ENCODE measurements around the gene TAS2R50. TPM values are rescaled to one million over a fixed set of nuclear protein-coding genes. Genes with fewer than 3 reads are reported as not detected.

Gene TAS2R50
- total RNA-seq, 4 donors from 2014 or later: 1.4 to 7.2 (median 3.0) TPM; not detected in 1

Other genes with a start within 250 kb of the TAS2R50 start
- gene TAS2R7, start 184.3 kb downstream of the TAS2R50 start, total RNA-seq: not detected
- not detected for gene TAS2R8, start 179.6 kb downstream of the TAS2R50 start, total RNA-seq
- gene TAS2R9, start 176.7 kb downstream of the TAS2R50 start, total RNA-seq: not detected
- under 1 TPM in 1 of 4 donors, not detected in 3; 0.78 TPM for gene TAS2R10, start 160.6 kb downstream of the TAS2R50 start, total RNA-seq
- 100 to 1,000 TPM in 1 of 4 donors, 1 to 10 TPM in 3; 1.6 to 344 (median 2.5) TPM for gene PRR4, start 137.4 kb downstream of the TAS2R50 start, total RNA-seq
- 10 to 100 TPM in 3 of 4 donors, 1 to 10 TPM in 1; 3.6 to 32.3 (median 18.3) TPM for gene PRH1, start 102.7 kb downstream of the TAS2R50 start, total RNA-seq
- gene TAS2R13, start 77.3 kb downstream of the TAS2R50 start, total RNA-seq: 1 to 10 TPM in 2 of 4 donors, not detected in 2; 1.8 to 5.1 TPM
- gene PRH2, start 57.7 kb downstream of the TAS2R50 start, total RNA-seq: 1 to 10 TPM in 1 of 4 donors, not detected in 3; 6.0 TPM
- gene TAS2R14, start 47.6 kb downstream of the TAS2R50 start, total RNA-seq: 1 to 10 TPM; 1.2 to 7.6 (median 3.9) TPM
- 1 to 10 TPM in 3 of 4 donors, not detected in 1; 1.8 to 8.9 (median 3.9) TPM for gene TAS2R20, start 11.4 kb upstream of the TAS2R50 start, total RNA-seq
- 1 to 10 TPM in 3 of 4 donors, not detected in 1; 1.9 to 5.7 (median 5.3) TPM for gene TAS2R19, start 35.7 kb upstream of the TAS2R50 start, total RNA-seq
- 10 to 100 TPM in 1 of 4 donors, 1 to 10 TPM in 2, not detected in 1; 1.1 to 13.2 (median 4.2) TPM for gene TAS2R31, start 44.5 kb upstream of the TAS2R50 start, total RNA-seq
- 1 to 10 TPM in 1 of 4 donors, under 1 TPM in 2, not detected in 1; 0.67 to 5.8 (median 0.89) TPM for gene TAS2R46, start 75.4 kb upstream of the TAS2R50 start, total RNA-seq
- 1 to 10 TPM in 2 of 4 donors, under 1 TPM in 1, not detected in 1; 0.32 to 3.2 (median 2.5) TPM for gene TAS2R43, start 105.4 kb upstream of the TAS2R50 start, total RNA-seq
- gene TAS2R30, start 147.7 kb upstream of the TAS2R50 start, total RNA-seq: 1 to 10 TPM; 1.3 to 7.9 (median 4.5) TPM
- 10 to 100 TPM; 12.5 to 18.2 (median 16.6) TPM for gene SMIM10L1, start 184.3 kb upstream of the TAS2R50 start, total RNA-seq
- gene TAS2R42, start 200.0 kb upstream of the TAS2R50 start, total RNA-seq: not detected

Data from gastroesophageal sphincter (tissue), 4 donors.